ENCODE results near the gene TCP10L. TPM values are rescaled to one million over a fixed set of nuclear protein-coding genes. Genes with fewer than 3 reads are reported as not detected.
"Not testable (repeated sequence)": the region's sequence is repeated elsewhere in the genome, so short reads cannot be mapped to it uniquely, and the experiment has no call there.

TCP10L gene
- total RNA-seq, 2 experiments from 2014 or later: 0.34 to 0.41 TPM

DNA sequence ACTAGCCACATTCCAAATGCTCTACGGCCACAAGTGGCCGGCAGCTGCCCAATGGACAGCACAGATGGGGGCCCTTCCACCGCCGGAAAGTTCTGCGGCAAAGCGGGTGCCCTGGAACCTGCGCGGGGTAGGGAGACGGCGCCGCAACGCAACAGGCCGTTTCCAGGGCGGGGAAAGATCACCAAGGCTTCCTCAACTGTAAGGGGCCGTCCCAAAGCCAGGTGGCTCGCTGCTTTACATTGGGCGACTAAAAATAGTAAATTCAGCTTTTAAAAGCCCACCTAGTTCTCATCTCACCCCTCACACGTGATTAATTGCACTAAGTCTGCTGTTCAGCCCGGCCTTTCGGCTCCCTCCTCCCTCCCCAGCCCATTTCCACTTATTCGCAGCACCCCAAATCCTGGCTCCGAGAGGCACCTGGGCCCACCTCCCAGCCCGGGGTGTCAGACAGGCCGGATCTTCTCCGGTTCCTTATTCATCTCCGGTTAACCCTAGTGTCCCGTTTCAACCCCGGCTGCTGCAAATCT is 26.2 kb upstream of the TCP10L start:
- intact Hi-C loops (cut with DNase I, micrococcal nuclease): loop anchor here (2.0 to 5.0 kb wide), 6 partner anchors 43 to 334 kb away; partner anchors contain the start of genes MIS18A (in 2 of the 2), PAXBP1 (in 1 of the 2) and SYNJ1 (in 1 of the 2)
- Mint-ChIP-seq H3K9me3 (no peaks in the 10 kb centered on the region), H3K4me3 (peak overlapping the region; percentile 99), H3K36me3 (ENCODE audit: low read depth) (peaks cover 45% of the 10 kb centered on the region), H3K4me1 (ENCODE audit: low read depth) (peaks cover 27% of the 10 kb centered on the region), H3K27ac (peak overlapping the region; percentile 87), H3K27me3 (no peaks in the 10 kb centered on the region)
- Histone ChIP-seq H3K27me3 (ENCODE audit: control insufficient read depth in 1 of 2, insufficient read depth in 2 of 2, low read length in 2 of 2) (no peaks in the 10 kb centered on the region), H3K4me3 (ENCODE audit: low read length) (peak overlapping the region; percentile 83), H3K36me3 (ENCODE audit: insufficient read depth, low read length) (peaks cover 28% of the 10 kb centered on the region), H3K9me3 (ENCODE audit: control insufficient read depth in 1 of 2, insufficient read depth in 1 of 2, low read length in 2 of 2) (no peaks in the 10 kb centered on the region), H3K27ac (ENCODE audit: low read depth in 1 of 2, low read length in 2 of 2) (peak overlapping the region; percentile 76 to 96), H3K4me1 (ENCODE audit: insufficient read depth, low read length) (peaks cover 26% of the 10 kb centered on the region)
- POLR2A ChIA-PET: interaction anchor here (0.9 to 3.4 kb wide), 8 partner anchors 12 to 932 kb away, joined by 3 to 19 read pairs (median 8); partner anchors contain the start of genes EVA1C, SON, SYNJ1 and URB1
- CTCF ChIA-PET: interaction anchor here (1.0 to 1.6 kb wide), 2 partner anchors 11 to 868 kb away, joined by 3 to 4 read pairs; partner anchors contain the start of gene TMEM50B
- TF ChIP-seq, protein P1, sequence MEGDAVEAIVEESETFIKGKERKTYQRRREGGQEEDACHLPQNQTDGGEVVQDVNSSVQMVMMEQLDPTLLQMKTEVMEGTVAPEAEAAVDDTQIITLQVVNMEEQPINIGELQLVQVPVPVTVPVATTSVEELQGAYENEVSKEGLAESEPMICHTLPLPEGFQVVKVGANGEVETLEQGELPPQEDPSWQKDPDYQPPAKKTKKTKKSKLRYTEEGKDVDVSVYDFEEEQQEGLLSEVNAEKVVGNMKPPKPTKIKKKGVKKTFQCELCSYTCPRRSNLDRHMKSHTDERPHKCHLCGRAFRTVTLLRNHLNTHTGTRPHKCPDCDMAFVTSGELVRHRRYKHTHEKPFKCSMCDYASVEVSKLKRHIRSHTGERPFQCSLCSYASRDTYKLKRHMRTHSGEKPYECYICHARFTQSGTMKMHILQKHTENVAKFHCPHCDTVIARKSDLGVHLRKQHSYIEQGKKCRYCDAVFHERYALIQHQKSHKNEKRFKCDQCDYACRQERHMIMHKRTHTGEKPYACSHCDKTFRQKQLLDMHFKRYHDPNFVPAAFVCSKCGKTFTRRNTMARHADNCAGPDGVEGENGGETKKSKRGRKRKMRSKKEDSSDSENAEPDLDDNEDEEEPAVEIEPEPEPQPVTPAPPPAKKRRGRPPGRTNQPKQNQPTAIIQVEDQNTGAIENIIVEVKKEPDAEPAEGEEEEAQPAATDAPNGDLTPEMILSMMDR (IDR thresholded peaks at IDR 0.05): no peak
- ATAC-seq (ENCODE audit: poor library complexity) (no peak), DNase-seq (peak in 11 of 14 experiments; percentile 5 to 57 (median 14))

DNA sequence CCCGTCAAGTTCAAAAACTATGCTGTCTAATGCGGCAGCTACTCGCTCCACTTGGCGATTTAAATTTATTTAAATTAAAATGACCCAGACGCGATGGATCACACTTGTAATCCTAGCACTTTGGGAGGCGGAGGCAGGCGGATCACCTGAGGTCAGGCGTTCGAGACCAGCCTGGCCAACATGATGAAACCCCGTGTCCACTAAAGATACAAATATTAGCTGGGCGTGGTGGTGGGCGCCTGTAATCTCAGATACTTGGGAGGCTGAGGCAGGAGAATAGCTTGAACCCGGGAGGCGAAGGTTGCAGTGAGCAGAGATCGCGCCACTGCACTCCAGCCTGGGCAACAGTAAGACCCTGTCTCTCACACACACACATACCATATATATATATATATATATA is 25.6 kb upstream of the TCP10L start:
- DNase-seq; H3K27me3 Mint-ChIP-seq; H3K27me3 ChIP-seq (ENCODE audit: control insufficient read depth in 1 of 2, insufficient read depth in 2 of 2, low read length in 2 of 2); ATAC-seq (ENCODE audit: poor library complexity); H3K27ac Mint-ChIP-seq; H3K9me3 Mint-ChIP-seq; H3K27ac ChIP-seq (ENCODE audit: low read depth in 1 of 2, low read length in 2 of 2); H3K9me3 ChIP-seq (ENCODE audit: control insufficient read depth in 1 of 2, insufficient read depth in 1 of 2, low read length in 2 of 2): not testable (repeated sequence)
- CTCF ChIA-PET: interaction anchor here (1.0 kb wide), 1 partner anchor 10 kb away, joined by 3 read pairs; no protein-coding TSS in a partner anchor
- peaks cover 27% of the 10 kb centered on the region for H3K4me1 Mint-ChIP-seq (ENCODE audit: low read depth)
- H3K4me3 Mint-ChIP-seq: peak overlapping the region; percentile 56
- peaks cover 34% of the 10 kb centered on the region for H3K36me3 ChIP-seq (ENCODE audit: insufficient read depth, low read length)
- peaks cover 51% of the 10 kb centered on the region for H3K36me3 Mint-ChIP-seq (ENCODE audit: low read depth)
- POLR2A ChIA-PET: interaction anchor here (2.4 to 3.4 kb wide), 4 partner anchors 11 to 199 kb away, joined by 11 to 19 read pairs (median 16); partner anchors contain the start of genes EVA1C and SYNJ1
- intact Hi-C loops (cut with DNase I, micrococcal nuclease): loop anchor here (2.0 to 5.0 kb wide), 6 partner anchors 42 to 334 kb away; partner anchors contain the start of genes MIS18A (in 2 of the 2), PAXBP1 (in 1 of the 2) and SYNJ1 (in 1 of the 2)
- peaks cover 26% of the 10 kb centered on the region for H3K4me1 ChIP-seq (ENCODE audit: insufficient read depth, low read length)
- peak overlapping the region; percentile 83 for H3K4me3 ChIP-seq (ENCODE audit: low read length)

GRCh38 chr21:32608851-32609250 is 23.5 kb upstream of the TCP10L start:
- no peak overlapping the region for H3K27ac Mint-ChIP-seq
- POLR2A ChIA-PET: no interaction called here
- CTCF ChIA-PET: interaction anchor here (1.0 to 1.6 kb wide), 2 partner anchors 8 to 205 kb away, joined by 3 to 7 read pairs; no protein-coding TSS in a partner anchor

More at GRCh38 chr21:32608851-32609250, 23.5 kb upstream of the TCP10L start:
- Mint-ChIP-seq H3K36me3 (ENCODE audit: low read depth) (peaks cover 72% of the 10 kb centered on the region), H3K4me1 (ENCODE audit: low read depth) (peaks cover 27% of the 10 kb centered on the region), H3K9me3 (no peaks in the 10 kb centered on the region), H3K4me3 (peak overlapping the region; percentile 58), H3K27me3 (no peaks in the 10 kb centered on the region)
- H3K4me3 ChIP-seq (ENCODE audit: low read length): no peak overlapping the region
- TF ChIP-seq, protein P1 (IDR thresholded peaks at IDR 0.05): no peak
- H3K27me3 ChIP-seq (ENCODE audit: control insufficient read depth in 1 of 2, insufficient read depth in 2 of 2, low read length in 2 of 2): no peaks in the 10 kb centered on the region
- peaks cover 53% of the 10 kb centered on the region for H3K36me3 ChIP-seq (ENCODE audit: insufficient read depth, low read length)
- DNase-seq: no peak
- peaks cover 26% of the 10 kb centered on the region for H3K4me1 ChIP-seq (ENCODE audit: insufficient read depth, low read length)
- intact Hi-C loops (cut with DNase I, micrococcal nuclease): no loop called here
- ATAC-seq (ENCODE audit: poor library complexity): no peak
- H3K9me3 ChIP-seq (ENCODE audit: control insufficient read depth in 1 of 2, insufficient read depth in 1 of 2, low read length in 2 of 2): no peaks in the 10 kb centered on the region
- no peak overlapping the region for H3K27ac ChIP-seq (ENCODE audit: low read depth in 1 of 2, low read length in 2 of 2)

Data from CD4-positive, alpha-beta T cell (primary cell).